ENCODE data around the gene EGF. TPM values are rescaled to one million over a fixed set of nuclear protein-coding genes. Genes with fewer than 3 reads are reported as not detected.

The EGF gene
- total RNA-seq, 1 experiment from 2014 or later, result not detected

- H3K4me2 ChIP-seq (ENCODE audit: low read depth, low read length, poor library complexity, severe bottlenecking), result no peak overlapping the region
- H3K9me3 ChIP-seq (ENCODE audit: low read length), result no peaks in the 10 kb centered on the region
- no peaks in the 10 kb centered on the region for H3K27me3 ChIP-seq (ENCODE audit: low read length)
- H3K9me2 ChIP-seq (replicated peaks; ENCODE audit: insufficient read depth, low read length), result no peaks in the 10 kb centered on the region
- H3K4me3 ChIP-seq (ENCODE audit: low read length), result no peak overlapping the region
- no peak overlapping the region for H3K27ac ChIP-seq (ENCODE audit: low read length)
- no peaks in the 10 kb centered on the region for H3K4me1 ChIP-seq (ENCODE audit: low read length)
- H2AFZ ChIP-seq (ENCODE audit: low read length), result no peak overlapping the region
- H4K20me1 ChIP-seq (ENCODE audit: insufficient read depth, low read depth, low read length), result no peaks in the 10 kb centered on the region
- DNase-seq, result no peak
- H3K9ac ChIP-seq (ENCODE audit: low read length), result no peak overlapping the region
- H3K36me3 ChIP-seq (ENCODE audit: insufficient read depth, low read length), result no peaks in the 10 kb centered on the region
- no peaks in the 10 kb centered on the region for H3K79me2 ChIP-seq (ENCODE audit: low read length)
Observed at GRCh38 chr4:109902559-109903251, 10.0 kb upstream of the EGF start.

- Histone ChIP-seq H3K4me1 (ENCODE audit: low read length) (no peaks in the 10 kb centered on the region), H3K27ac (ENCODE audit: low read length) (no peak overlapping the region), H3K9me2 (replicated peaks; ENCODE audit: insufficient read depth, low read length) (no peaks in the 10 kb centered on the region), H3K9me3 (ENCODE audit: low read length) (no peaks in the 10 kb centered on the region), H3K36me3 (ENCODE audit: insufficient read depth, low read length) (no peaks in the 10 kb centered on the region), H3K9ac (ENCODE audit: low read length) (no peak overlapping the region), H2AFZ (ENCODE audit: low read length) (no peak overlapping the region), H3K4me2 (ENCODE audit: low read depth, low read length, poor library complexity, severe bottlenecking) (no peak overlapping the region), H3K27me3 (ENCODE audit: low read length) (no peaks in the 10 kb centered on the region), H3K79me2 (ENCODE audit: low read length) (no peaks in the 10 kb centered on the region), H3K4me3 (ENCODE audit: low read length) (no peak overlapping the region), H4K20me1 (ENCODE audit: insufficient read depth, low read depth, low read length) (no peaks in the 10 kb centered on the region)
- no peak for DNase-seq
Observed at GRCh38 chr4:109908731-109909130, 4.0 kb upstream of the EGF start.

GRCh38 chr4:109910256-109910655, 2.4 kb upstream of the EGF start:
- Histone ChIP-seq H4K20me1 (ENCODE audit: insufficient read depth, low read depth, low read length) (no peaks in the 10 kb centered on the region), H3K9ac (ENCODE audit: low read length) (no peak overlapping the region), H3K27ac (ENCODE audit: low read length) (no peak overlapping the region), H3K36me3 (ENCODE audit: insufficient read depth, low read length) (no peaks in the 10 kb centered on the region), H2AFZ (ENCODE audit: low read length) (no peak overlapping the region), H3K79me2 (ENCODE audit: low read length) (no peaks in the 10 kb centered on the region), H3K27me3 (ENCODE audit: low read length) (0 out of 2 replicates have a peak, but pooled peaks cover 3% of the 10 kb centered on the region), H3K4me2 (ENCODE audit: low read depth, low read length, poor library complexity, severe bottlenecking) (no peak overlapping the region), H3K4me3 (ENCODE audit: low read length) (no peak overlapping the region), H3K4me1 (ENCODE audit: low read length) (no peaks in the 10 kb centered on the region), H3K9me2 (replicated peaks; ENCODE audit: insufficient read depth, low read length) (no peaks in the 10 kb centered on the region), H3K9me3 (ENCODE audit: low read length) (no peaks in the 10 kb centered on the region)
- DNase-seq, result no peak

GRCh38 chr4:109913596-109914241, 1.0 kb downstream of the EGF start:
- no peak overlapping the region for H3K4me2 ChIP-seq (ENCODE audit: low read depth, low read length, poor library complexity, severe bottlenecking)
- H3K9me2 ChIP-seq (replicated peaks; ENCODE audit: insufficient read depth, low read length), result no peaks in the 10 kb centered on the region
- no peak overlapping the region for H2AFZ ChIP-seq (ENCODE audit: low read length)
- no peak for DNase-seq
- no peaks in the 10 kb centered on the region for H3K4me1 ChIP-seq (ENCODE audit: low read length)
- H3K9ac ChIP-seq (ENCODE audit: low read length), result no peak overlapping the region
- no peaks in the 10 kb centered on the region for H3K79me2 ChIP-seq (ENCODE audit: low read length)
- H4K20me1 ChIP-seq (ENCODE audit: insufficient read depth, low read depth, low read length), result no peaks in the 10 kb centered on the region
- H3K27ac ChIP-seq (ENCODE audit: low read length), result no peak overlapping the region
- H3K27me3 ChIP-seq (ENCODE audit: low read length), result 0 out of 2 replicates have a peak, but pooled peaks cover 3% of the 10 kb centered on the region
- H3K36me3 ChIP-seq (ENCODE audit: insufficient read depth, low read length), result no peaks in the 10 kb centered on the region
- H3K4me3 ChIP-seq (ENCODE audit: low read length), result no peak overlapping the region
- no peaks in the 10 kb centered on the region for H3K9me3 ChIP-seq (ENCODE audit: low read length)

GRCh38 chr4:109914322-109914721, 1.6 kb downstream of the EGF start:
- no peak overlapping the region for H3K9ac ChIP-seq (ENCODE audit: low read length)
- no peaks in the 10 kb centered on the region for H3K36me3 ChIP-seq (ENCODE audit: insufficient read depth, low read length)
- no peaks in the 10 kb centered on the region for H3K9me3 ChIP-seq (ENCODE audit: low read length)
- H3K4me1 ChIP-seq (ENCODE audit: low read length), result no peaks in the 10 kb centered on the region
- DNase-seq, result no peak
- 0 out of 2 replicates have a peak, but pooled peaks cover 3% of the 10 kb centered on the region for H3K27me3 ChIP-seq (ENCODE audit: low read length)
- no peaks in the 10 kb centered on the region for H3K9me2 ChIP-seq (replicated peaks; ENCODE audit: insufficient read depth, low read length)
- no peak overlapping the region for H3K4me3 ChIP-seq (ENCODE audit: low read length)
- no peaks in the 10 kb centered on the region for H3K79me2 ChIP-seq (ENCODE audit: low read length)
- H2AFZ ChIP-seq (ENCODE audit: low read length), result no peak overlapping the region
- H3K27ac ChIP-seq (ENCODE audit: low read length), result no peak overlapping the region
- H3K4me2 ChIP-seq (ENCODE audit: low read depth, low read length, poor library complexity, severe bottlenecking), result no peak overlapping the region
- H4K20me1 ChIP-seq (ENCODE audit: insufficient read depth, low read depth, low read length), result no peaks in the 10 kb centered on the region

- 0 out of 2 replicates have a peak, but pooled peaks cover 3% of the 10 kb centered on the region for H3K27me3 ChIP-seq (ENCODE audit: low read length)
- no peaks in the 10 kb centered on the region for H3K9me2 ChIP-seq (replicated peaks; ENCODE audit: insufficient read depth, low read length)
- H3K36me3 ChIP-seq (ENCODE audit: insufficient read depth, low read length), result no peaks in the 10 kb centered on the region
- no peaks in the 10 kb centered on the region for H3K4me1 ChIP-seq (ENCODE audit: low read length)
- no peaks in the 10 kb centered on the region for H3K79me2 ChIP-seq (ENCODE audit: low read length)
- no peak overlapping the region for H3K27ac ChIP-seq (ENCODE audit: low read length)
- no peak overlapping the region for H3K4me2 ChIP-seq (ENCODE audit: low read depth, low read length, poor library complexity, severe bottlenecking)
- no peak for DNase-seq
- no peaks in the 10 kb centered on the region for H4K20me1 ChIP-seq (ENCODE audit: insufficient read depth, low read depth, low read length)
- no peak overlapping the region for H3K4me3 ChIP-seq (ENCODE audit: low read length)
- H3K9me3 ChIP-seq (ENCODE audit: low read length), result no peaks in the 10 kb centered on the region
- H3K9ac ChIP-seq (ENCODE audit: low read length), result no peak overlapping the region
- no peak overlapping the region for H2AFZ ChIP-seq (ENCODE audit: low read length)
Observed at GRCh38 chr4:109915385-109916026, 2.8 kb downstream of the EGF start.

GRCh38 chr4:109916027-109916409, 3.3 kb downstream of the EGF start:
- no peaks in the 10 kb centered on the region for H3K9me2 ChIP-seq (replicated peaks; ENCODE audit: insufficient read depth, low read length)
- H3K36me3 ChIP-seq (ENCODE audit: insufficient read depth, low read length), result no peaks in the 10 kb centered on the region
- H3K4me3 ChIP-seq (ENCODE audit: low read length), result no peak overlapping the region
- no peaks in the 10 kb centered on the region for H3K9me3 ChIP-seq (ENCODE audit: low read length)
- no peaks in the 10 kb centered on the region for H4K20me1 ChIP-seq (ENCODE audit: insufficient read depth, low read depth, low read length)
- no peaks in the 10 kb centered on the region for H3K79me2 ChIP-seq (ENCODE audit: low read length)
- no peak overlapping the region for H3K9ac ChIP-seq (ENCODE audit: low read length)
- no peak overlapping the region for H3K4me2 ChIP-seq (ENCODE audit: low read depth, low read length, poor library complexity, severe bottlenecking)
- no peak overlapping the region for H2AFZ ChIP-seq (ENCODE audit: low read length)
- H3K4me1 ChIP-seq (ENCODE audit: low read length), result no peaks in the 10 kb centered on the region
- DNase-seq, result no peak
- H3K27ac ChIP-seq (ENCODE audit: low read length), result no peak overlapping the region
- 0 out of 2 replicates have a peak, but pooled peaks cover 3% of the 10 kb centered on the region for H3K27me3 ChIP-seq (ENCODE audit: low read length)

GRCh38 chr4:109921384-109921808, 8.7 kb downstream of the EGF start:
- H3K9ac ChIP-seq (ENCODE audit: low read length), result no peak overlapping the region
- no peaks in the 10 kb centered on the region for H3K4me1 ChIP-seq (ENCODE audit: low read length)
- no peaks in the 10 kb centered on the region for H3K36me3 ChIP-seq (ENCODE audit: insufficient read depth, low read length)
- H3K27me3 ChIP-seq (ENCODE audit: low read length), result no peaks in the 10 kb centered on the region
- H2AFZ ChIP-seq (ENCODE audit: low read length), result no peak overlapping the region
- no peak for DNase-seq
- no peaks in the 10 kb centered on the region for H3K9me3 ChIP-seq (ENCODE audit: low read length)
- H3K4me2 ChIP-seq (ENCODE audit: low read depth, low read length, poor library complexity, severe bottlenecking), result no peak overlapping the region
- H4K20me1 ChIP-seq (ENCODE audit: insufficient read depth, low read depth, low read length), result no peaks in the 10 kb centered on the region
- H3K9me2 ChIP-seq (replicated peaks; ENCODE audit: insufficient read depth, low read length), result no peaks in the 10 kb centered on the region
- H3K4me3 ChIP-seq (ENCODE audit: low read length), result no peak overlapping the region
- no peaks in the 10 kb centered on the region for H3K79me2 ChIP-seq (ENCODE audit: low read length)
- H3K27ac ChIP-seq (ENCODE audit: low read length), result no peak overlapping the region
